Skin epidermis (tissue), 12 donors: ENCODE measurements around the gene CHD5.

Experiments used
- H3K27ac ChIP-seq, 21 experiments: fragments of 200-600 bp; sonication (generic) in 11 of 21; one replicate each; pipeline ENCODE4 v1.5.0; 2020; ENCODE audit warnings: mild to moderate bottlenecking in 3 of 21, inconsistent platforms in 2 of 21, moderate library complexity in 2 of 21
- H3K4me3 ChIP-seq, 7 experiments: fragments of 200-600 bp; sonication (generic) in 2 of 7; one replicate each; pipeline ENCODE4 v1.5.0; 2020; ENCODE audit warnings: inconsistent platforms in 2 of 7, mild to moderate bottlenecking in 2 of 7, moderate library complexity in 1 of 7

CHD5 gene

DNA sequence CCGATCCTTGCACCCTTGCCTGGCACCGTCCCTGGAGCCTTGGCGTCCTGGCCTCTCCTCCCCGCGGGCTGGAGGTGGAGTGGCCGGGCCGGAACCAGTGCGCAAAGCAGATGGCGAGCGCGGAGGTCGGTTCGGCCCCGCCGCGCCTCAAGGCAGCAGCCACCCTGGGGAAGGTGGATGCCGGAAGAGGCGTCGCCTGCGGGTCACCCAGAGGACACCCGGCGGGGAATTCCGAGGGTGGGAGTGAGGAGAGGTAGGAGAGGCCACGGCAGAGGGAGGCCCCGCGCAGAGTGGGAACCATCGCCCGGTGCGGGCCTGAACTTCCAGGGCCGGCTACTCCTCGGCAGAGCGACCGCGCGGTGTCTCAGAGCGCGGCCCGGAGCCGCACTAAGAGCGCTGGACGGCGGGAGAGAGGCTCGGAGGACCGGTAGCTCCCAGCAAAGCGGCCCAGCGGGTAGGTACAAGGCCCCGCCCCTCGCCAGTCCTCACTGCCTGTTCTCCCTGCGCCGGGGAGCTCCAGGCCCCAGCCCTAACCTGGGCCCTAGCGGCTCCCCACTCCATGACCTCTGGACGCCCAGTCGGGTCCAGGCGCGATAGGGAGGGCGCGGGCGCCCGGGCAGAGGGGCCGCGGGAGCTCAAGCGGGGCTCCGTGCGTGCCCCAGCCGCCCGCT, 25.9 kb upstream of the CHD5 start, which contains the start of gene RNF207:
Gene RNF207 (plus strand): TSS at position 271 of the 671 bp plus-strand sequence. CDS start 417 bp downstream, outside the sequence.
- peak within 1 kb of the TSS in 14 of 21 experiments; percentile 4 to 60 (median 39) for H3K27ac ChIP-seq
- peak within 1 kb of the TSS; percentile 28 to 50 (median 35) for H3K4me3 ChIP-seq

DNA sequence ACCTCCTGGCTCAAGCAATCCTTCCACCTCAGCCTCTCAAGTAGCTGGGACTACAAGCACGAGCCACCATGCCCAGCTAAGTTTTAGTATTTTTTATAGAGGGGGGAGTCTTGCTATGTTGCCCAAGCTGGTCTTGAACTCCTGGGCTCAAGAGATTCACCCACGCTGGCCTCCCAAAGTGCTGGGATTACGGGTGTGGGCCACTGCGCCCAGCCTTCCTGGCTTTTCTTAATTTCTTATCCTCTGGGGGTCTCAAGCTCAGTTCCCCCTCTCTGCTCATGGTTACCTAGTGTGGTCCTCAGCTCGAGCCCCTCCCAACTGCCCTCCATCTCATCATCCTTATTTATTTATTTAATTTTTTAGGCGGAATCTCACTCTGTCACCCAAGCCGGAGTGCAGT, 22.1 kb upstream of the CHD5 start:
- no peak overlapping the region for H3K4me3 ChIP-seq
- H3K27ac ChIP-seq, result no peak overlapping the region

DNA sequence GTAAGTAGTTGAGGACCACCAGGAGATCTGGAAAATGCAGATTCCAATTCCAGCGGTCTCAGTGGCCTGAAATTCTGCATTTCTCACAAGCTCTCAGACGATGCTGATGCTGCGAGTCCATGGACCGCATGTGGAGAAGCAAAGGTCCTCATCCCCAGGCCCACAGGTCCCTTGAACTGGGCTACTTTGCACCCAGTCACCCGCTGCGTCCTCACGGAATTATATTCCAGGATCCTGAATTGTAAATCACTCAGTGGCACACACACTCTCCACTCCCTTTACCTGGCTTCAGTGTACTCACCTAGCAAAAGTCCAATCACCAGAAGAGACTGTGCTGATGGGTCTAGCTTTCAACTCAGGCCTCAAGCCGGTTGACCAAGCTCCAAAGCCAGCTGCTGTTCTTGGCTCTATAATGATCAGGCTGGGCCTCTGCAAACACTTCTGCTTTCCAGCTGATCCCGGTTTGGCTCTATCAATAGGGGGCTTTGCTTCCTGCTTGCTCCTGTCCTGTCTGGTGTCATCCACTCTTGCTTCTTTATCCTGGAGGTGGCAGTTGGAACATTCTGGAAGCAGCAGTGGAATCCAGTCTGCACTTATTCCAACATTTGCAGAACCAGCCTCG, 20.2 kb upstream of the CHD5 start:
- Histone ChIP-seq H3K4me3 (peak overlapping the region; percentile 21 to 100 (median 91)), H3K27ac (peak overlapping the region in 20 of 21 experiments; percentile 83 to 98 (median 92))

DNA sequence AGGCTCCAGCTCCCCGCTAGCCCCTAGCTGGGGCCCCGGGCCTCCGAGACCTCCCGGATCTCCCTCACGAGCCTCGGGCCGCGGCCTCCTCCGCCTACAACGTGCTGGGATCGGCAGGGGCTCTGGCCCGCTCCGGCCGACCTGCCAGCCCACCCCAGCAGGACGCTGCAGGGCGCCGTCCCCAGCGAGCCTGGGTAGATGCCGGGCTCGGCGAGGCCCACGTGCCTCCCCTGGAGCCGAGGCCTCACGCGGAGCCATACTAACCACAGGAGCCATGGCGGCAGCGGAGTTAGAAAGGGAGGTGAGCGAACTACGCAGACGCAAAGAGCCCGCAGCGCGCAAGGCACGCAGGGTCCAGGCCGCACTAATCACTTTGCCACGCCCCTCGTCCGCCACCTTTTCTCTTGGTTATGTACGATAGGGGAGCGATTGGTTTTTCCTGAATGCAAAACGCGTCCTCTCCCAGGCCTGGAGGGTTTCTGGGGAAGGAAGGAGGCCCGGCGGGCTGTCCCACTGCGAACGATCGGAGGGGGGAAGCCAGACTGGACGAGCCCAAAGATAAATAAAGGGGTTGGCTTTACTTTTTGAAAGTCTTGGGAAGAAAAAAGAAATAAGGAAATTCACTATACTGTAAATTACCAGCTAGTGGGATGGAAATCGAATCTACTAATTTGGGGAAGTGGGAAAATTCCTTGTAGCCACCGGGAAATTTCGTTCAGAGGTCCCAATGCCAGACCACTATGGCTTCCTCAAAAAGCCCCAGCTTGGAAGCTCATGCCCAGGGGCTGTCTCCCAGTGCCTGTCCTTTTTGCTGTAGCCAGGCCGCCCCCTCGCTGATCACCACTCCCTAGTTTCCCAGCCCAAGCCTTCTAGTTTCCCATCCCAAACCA, 19.4 kb upstream of the CHD5 start, which contains the start of gene RPL22:
Gene RPL22 (minus strand): TSS at position 298 of the 890 bp plus-strand sequence. CDS start 22 bp downstream, at position 276.
- H3K4me3 ChIP-seq, result peak within 1 kb of the TSS; percentile 85 to 100 (median 95)
- peak within 1 kb of the TSS; percentile 83 to 98 (median 92) for H3K27ac ChIP-seq

DNA sequence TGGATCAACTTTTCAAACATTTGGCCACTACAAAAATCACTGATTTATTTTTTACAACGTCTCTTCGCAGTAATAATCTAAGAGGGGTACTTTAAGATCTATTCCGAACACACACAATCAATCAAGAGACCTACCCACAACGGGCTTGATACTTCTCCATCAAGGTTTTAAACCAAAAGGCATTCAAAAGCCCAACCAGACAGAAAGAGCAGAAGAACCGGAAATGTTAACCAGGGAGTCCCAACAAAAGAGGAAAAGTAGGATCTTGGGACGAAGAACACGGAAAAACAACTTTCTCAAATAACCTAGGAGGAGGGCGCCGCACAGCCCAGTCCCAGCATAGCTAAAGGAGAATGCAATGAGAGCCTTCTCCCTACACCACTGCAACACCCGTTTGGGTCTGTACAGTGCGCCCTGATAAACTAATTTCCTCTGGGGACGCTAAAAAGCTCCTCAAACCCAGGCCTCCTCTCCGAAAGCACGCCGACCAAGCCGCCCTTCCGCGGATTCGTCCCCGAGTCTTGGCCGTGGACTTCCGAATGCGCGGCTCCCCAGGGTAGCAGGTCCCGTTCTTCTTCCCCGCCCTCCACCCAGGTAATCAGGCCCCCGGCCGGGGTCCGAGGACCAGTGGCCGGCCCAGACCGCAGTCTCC, 18.7 kb upstream of the CHD5 start:
- Histone ChIP-seq H3K27ac (peak overlapping the region; percentile 83 to 98 (median 92)), H3K4me3 (peak overlapping the region; percentile 85 to 100 (median 95))

DNA sequence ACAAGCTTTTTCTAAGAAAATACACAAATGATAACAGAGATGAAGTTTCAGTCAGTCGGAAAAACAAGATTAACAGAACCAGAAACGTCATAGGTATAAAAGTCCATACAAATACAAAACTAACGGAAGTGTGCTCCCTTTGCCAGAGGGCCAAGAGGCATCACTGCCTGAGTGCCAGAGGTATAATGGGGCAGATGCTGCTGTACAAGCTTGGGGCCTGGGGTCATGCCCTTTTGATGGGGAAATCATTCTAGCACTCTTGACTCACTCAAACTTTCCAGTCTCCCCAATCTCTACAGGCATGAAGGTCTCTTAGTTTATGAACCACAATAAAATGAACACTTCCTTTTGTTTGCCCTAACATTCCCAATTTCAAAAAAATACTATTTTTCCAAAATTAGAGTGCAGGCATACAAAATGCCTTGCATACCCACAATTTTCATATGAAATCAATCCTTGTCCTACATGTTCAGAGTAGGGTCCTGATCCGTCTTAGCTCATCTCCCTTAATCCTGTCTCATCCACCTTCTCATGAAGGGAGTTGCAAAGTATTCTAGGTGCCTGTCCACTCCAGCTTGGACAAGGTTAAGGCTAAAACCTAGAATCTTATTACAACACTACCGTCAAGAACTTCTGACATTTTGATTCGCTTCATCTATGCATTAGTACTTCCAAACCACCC, 17.8 kb upstream of the CHD5 start:
- Histone ChIP-seq H3K4me3 (peak overlapping the region; percentile 85 to 100 (median 95)), H3K27ac (peak overlapping the region in 3 of 21 experiments; percentile 91 to 95 (median 95))

DNA sequence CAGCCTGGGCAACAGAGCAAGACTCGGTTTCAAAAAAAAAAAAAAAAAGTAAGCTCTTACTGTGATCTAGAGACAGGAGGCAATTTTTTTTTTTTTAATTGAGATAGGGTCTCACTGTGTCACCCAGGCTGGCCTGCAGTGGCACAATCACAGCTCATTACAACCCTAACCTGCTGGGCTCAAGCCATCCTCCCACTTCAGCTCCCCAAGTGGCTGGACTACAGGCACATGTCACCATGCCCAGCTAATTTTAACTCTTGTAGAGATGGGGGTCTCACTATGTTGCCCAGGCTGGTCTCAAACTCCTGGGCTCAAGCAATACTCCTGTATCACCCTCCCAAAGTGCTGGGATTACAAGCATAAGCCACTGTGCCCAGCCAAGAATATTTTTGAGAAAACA, 11.8 kb upstream of the CHD5 start:
- H3K4me3 ChIP-seq, result no peak overlapping the region
- H3K27ac ChIP-seq, result no peak overlapping the region

DNA sequence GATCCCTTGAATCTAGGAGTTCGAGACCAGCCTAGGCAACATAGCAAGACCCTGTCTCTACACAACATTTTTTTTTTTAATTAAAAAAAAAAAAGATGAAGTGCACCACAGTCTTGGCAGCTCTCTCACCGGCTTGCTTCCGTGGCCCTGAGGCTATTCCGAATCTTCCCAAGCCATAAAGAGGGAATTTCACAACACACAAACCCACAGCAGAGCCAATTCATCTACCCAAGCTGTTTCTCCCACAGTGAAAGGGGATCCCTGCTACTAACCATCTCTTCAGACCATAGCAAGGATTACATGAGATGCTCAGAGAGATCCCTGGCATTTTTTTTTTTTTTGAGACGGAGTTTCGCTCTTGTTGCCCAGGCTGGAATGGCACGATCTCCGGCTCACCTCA, 8.3 kb upstream of the CHD5 start:
- Histone ChIP-seq H3K27ac (no peak overlapping the region), H3K4me3 (no peak overlapping the region)

DNA sequence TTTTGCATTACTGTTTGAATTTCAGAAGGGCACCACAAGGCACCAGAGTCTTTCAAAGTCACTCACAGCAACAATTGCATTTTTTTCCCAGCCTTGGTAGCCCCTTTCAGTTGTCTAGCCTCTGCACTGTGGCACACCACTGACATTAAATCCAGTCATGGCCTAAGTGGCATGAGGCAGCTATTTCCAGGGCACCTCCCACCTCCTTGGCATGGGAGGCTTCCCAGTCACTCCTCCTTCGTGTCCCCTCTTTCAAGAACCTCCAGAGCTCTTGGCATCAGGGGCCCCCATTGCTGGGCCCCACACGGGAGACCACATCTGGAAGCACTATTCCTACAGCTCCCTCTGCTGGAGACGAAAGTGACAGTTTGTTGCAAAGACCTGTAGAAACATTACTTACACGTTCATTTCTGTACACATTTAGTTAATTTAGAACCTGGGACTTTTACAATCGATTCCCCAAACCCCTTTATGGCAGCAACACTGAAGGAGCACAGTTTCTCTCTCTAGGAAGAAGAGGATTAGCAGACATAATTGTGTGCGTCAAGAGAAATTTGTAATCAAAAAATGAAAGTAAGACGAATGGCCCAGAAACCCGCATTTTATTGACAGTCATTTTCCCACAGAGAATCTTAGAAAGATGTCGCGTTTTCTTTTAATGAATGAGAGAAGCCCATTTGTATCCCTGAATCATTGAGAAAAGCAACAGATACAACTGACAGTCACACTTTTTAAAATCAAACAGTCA, 5.7 kb upstream of the CHD5 start:
- no peak overlapping the region for H3K27ac ChIP-seq
- H3K4me3 ChIP-seq, result no peak overlapping the region

DNA sequence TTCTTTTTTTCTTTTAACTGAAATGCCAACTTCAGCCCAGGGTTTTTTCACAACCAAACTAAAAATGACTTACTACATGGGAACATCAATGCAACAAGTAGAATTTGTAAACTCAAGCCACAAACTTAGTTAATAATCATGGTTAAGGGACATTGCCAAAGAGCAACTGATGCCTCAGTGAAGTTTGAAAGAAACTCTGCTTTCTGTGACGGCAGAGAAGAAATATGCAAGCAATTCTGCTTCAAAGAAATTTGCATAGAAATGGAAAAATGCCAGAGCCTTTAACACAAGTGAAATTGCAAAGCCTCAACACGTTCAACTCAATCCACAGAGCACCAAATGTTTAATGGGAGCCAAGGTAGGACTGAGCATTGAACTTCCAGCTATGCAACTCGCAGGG, 5.0 kb upstream of the CHD5 start:
- Histone ChIP-seq H3K27ac (no peak overlapping the region), H3K4me3 (no peak overlapping the region)

DNA sequence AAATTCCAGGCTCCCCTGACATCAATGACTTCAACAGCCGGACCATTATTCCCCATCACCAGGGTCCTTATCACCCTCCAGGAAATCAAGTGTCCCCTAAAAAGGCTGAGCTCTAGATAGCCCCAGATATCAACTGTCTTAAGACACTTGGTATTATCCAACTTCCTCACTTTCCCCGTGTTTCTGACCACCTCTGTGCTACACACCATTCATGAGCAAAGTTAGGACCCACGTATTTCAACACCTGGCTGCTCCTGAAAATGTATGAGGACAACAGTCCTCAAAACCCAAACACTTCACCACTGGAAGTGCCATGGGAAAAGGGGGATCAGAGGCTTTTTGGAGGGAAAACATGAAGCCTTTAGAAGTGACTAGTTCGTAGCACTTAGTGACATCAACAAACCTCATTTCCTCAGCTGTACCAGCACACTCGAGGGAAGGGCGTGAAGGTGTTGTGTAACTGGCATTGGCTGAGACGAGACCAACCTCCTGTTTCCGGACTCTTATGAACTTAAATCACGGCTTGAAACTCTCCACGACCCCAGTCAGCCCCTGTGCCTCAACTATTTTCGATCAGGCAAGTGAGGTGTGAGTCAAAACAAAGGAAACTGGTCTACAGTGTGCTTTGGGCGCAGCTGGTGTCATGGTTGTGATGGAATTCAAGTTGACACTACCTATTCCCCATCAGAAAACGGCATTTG, 4.1 kb upstream of the CHD5 start:
- no peak overlapping the region for H3K27ac ChIP-seq

DNA sequence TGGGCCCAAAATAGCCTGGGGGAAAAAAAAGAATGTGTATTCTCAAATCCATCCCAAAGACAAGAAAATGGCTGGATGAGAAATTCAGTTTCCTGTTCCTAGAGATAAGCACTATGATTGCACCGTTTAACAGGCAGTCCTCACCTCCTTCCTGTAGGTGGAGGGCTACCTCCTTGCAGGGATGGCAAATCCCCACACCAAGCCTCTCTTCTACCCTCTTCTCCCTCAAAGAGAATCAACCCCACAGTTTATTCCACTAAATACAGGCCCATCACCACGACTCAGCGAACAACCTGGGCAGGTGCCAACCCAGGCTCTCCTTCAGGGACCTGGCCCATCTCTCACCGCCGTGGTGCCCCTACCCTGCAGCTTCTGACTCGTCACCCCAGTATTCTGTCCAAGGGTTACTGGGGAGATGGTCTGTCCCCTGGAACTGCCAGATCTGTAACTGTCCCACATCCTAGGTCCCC, 3.4 kb upstream of the CHD5 start:
- Histone ChIP-seq H3K4me3 (no peak overlapping the region), H3K27ac (no peak overlapping the region)

More for the DNA sequence above, 4.1 kb upstream of the CHD5 start:
- H3K4me3 ChIP-seq, result no peak overlapping the region

DNA sequence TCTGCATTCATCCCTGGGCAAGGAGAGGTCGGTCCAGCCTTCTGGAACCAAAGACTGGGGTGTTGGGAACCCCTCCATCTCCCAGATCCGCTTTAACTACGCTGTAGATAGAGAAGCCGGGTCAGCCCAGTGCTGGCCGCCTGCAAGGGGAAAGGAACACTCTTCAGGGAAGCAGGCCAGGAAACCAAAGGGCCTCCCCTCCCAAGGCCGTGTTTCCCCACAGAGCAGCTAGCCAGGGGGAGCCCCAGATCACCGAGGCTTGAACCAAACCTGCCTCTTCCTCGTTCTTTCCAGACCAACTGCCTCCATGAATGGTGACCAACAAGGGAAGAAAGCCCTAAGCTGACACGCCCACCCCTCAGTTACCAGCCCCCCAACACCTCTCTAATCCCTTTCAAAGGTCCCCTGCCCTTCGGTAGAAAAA, 1.2 kb upstream of the CHD5 start:
- Histone ChIP-seq H3K27ac (no peak overlapping the region), H3K4me3 (no peak overlapping the region)

DNA sequence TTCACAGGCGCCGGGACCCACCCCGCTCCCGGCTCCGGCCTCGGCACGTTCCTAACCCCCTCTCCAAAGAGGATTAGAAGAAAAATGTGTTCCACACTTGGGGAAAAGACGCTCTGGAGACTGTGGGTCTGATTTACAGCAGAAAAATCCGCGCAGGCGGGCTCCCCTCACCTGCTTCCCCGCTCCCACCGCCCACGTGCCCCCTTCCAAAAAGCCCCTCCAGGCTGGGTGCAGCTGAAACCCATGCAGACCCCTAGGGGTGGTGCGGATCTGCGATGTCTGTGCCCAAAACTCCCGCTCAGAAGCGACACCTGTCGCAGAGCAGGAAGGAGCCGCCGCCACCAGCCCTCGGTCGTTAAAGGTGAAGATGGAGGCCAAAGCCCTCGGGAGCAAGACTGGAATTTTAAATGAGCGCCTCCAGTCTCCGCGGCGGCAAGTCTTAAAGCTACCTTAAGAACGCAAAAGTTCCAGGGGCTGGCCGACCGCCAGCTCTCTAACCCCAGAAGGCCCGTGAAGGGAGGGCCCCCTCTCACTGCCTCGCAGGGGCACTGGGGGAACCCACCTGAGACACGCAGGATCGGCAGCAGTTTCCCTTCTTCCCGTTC, 688 bp upstream of the CHD5 start:
- Histone ChIP-seq H3K27ac (no peak overlapping the region), H3K4me3 (no peak overlapping the region)

DNA sequence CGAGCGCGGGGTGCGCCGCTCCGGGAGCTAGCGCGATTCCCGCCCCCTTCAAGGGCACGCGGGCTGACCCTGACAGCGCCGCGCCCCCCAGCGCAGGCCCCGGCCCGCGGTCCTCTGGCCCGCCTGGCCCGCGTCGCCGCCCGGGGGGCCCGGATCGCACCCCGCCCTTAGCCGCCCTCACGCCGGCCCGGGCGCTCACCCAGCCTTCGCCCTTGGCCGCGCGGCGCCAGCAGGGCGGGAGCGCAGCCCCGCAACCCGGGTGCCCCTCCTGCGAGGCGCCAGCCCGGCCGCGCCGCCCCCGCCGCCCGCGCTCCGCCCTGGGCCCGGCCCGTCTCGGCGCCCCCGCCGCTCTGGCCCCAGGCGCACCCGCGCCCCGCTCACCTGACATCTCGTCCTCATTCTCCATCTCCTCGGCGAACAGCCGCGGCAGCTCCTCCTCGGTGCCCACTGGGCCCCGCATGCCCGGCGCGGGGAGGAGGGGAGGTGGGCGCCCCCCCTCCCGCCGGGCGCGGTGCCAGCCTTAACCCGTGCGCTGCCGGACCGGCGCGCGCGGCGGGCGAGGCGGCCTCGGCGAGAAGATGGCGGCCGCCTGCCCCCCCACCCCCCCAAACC, 451 bp downstream of the CHD5 start:
- Histone ChIP-seq H3K4me3 (peak overlapping the region in 3 of 7 experiments; percentile 9 to 19 (median 15)), H3K27ac (no peak overlapping the region)

DNA sequence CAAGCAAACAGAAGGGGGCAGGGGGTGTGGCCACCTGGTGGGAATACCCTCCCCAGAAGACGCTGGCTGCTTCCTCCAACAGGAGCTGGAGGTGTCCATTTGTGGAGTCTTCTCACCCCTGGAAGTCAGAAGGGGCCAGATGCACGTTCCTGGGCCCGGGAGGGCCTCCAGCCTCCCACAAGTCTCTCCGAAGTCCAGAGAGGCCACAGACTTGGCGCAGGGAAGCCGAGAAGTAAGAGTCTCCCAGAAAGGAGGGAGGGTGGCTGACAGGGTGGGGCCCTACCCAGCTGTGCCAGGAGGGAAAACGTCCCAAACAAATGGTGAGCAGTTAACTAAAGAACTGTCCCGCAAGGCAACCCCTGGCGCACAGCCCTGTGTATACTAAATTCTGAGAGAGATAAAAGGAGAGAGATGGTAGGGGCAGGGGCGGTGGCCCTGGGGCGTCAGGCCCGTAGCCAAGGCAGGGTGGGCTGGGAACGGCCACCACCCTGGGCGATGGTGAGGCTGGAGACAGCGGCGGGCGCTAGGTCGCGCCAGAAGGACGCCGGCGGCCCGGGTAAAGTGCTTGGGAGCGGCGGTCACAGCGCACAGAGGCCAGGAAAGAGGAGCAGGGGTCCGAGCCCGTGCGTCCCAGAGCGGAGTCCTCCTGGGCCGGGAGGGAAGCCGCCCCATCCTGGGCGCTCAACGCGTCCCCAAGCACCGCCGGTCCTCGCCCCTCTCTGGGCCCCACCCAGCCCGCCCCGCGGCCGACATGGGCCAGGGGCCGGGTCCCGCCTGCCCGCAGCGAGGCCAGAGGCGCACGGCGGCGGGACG, 1.2 kb downstream of the CHD5 start:
- peak overlapping the region in 1 of 7 experiments; percentile 9 for H3K4me3 ChIP-seq
- no peak overlapping the region for H3K27ac ChIP-seq
